ENCODE data around the gene CACNG7. TPM values are rescaled to one million over a fixed set of nuclear protein-coding genes. Genes with fewer than 3 reads are reported as not detected.

The CACNG7 gene
- total and polyA plus RNA-seq, 3 experiments from 2014 or later: not detected

DNA sequence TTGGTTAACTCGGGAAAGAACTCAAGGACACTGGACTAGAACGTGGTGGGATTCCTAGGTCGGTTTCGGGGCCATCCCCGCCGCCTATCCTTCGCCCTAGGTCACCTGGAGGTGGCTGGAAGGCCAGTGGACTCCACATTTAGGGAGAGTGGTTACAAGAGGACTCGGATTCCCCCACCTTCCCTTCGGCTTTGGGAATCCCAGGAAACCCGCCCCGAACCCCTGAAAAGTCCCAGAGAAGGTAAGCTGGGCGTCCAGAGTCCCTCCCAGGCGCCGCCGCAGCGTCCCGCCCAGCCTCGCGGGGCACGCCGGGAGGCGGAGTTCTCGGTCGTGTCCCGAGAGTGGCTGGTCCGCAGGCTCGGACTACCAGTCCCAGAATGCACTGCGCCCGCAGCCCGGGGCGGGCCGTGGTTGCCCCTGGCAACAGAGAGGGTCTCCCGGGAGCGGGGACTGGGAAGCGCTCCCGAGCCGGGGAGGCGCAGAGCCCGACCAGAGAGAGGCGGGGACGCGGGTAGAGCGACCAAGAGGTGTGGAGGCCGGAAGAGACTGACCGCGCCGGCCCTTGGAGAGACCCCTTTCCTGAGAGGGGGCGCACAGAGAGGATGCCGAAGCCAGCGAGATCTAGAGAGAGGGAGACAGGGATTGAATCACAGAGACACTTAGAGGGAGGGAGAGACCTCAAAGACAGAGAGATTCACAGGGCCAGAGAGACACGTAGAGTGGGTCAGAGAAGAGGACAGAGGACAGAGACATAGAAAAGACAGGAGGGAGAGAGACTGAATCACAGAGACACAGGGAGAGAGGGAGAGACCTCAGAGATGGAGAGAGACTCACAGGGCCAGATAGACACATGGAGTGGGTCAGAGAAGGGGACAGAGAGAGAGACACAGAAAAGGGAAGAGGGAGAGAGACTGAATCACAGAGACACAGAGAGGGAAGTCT is 29.7 kb upstream of the CACNG7 start:
- peak overlapping the region; percentile 74 for H3K4me3 ChIP-seq (ENCODE audit: low read length)
- H3K9me3 ChIP-seq (ENCODE audit: low read length): no peaks in the 10 kb centered on the region
- H3K36me3 ChIP-seq (ENCODE audit: insufficient read depth, low read length): peaks cover under 1% of the 10 kb centered on the region
- POLR2A ChIA-PET: interaction anchor here (1.6 kb wide), 1 partner anchor 11 kb away, joined by 14 read pairs; the partner anchor contains the start of gene MYADM
- H3K27me3 ChIP-seq (ENCODE audit: insufficient read depth, low read length, poor library complexity, severe bottlenecking): peaks cover 37% of the 10 kb centered on the region
- H3K27ac ChIP-seq (ENCODE audit: low read depth, low read length): no peak overlapping the region
- DNase-seq: peak; percentile 60 to 86 (median 73)
- H3K4me3 Mint-ChIP-seq: peak overlapping the region in 1 of 7 donors; percentile 80
- peaks cover 7 to 20% (median 10%) of the 10 kb centered on the region in 3 donors for H3K36me3 Mint-ChIP-seq
- H3K4me1 Mint-ChIP-seq: peaks cover 49 to 56% (median 53%) of the 10 kb centered on the region in 3 donors
- CTCF ChIA-PET: interaction anchor here (1.0 to 2.0 kb wide), 2 partner anchors 9 to 12 kb away, joined by 3 to 7 read pairs; partner anchors contain the start of gene MYADM
- peaks cover 17 to 21% of the 10 kb centered on the region in 2 donors for H3K27me3 Mint-ChIP-seq
- peaks cover 70% of the 10 kb centered on the region for H3K4me1 ChIP-seq (ENCODE audit: insufficient read depth, low read length)
- H3K9me3 Mint-ChIP-seq: no peaks in the 10 kb centered on the region
- H3K27ac Mint-ChIP-seq: peak overlapping the region in 2 of 8 donors; percentile 19 to 43

DNA sequence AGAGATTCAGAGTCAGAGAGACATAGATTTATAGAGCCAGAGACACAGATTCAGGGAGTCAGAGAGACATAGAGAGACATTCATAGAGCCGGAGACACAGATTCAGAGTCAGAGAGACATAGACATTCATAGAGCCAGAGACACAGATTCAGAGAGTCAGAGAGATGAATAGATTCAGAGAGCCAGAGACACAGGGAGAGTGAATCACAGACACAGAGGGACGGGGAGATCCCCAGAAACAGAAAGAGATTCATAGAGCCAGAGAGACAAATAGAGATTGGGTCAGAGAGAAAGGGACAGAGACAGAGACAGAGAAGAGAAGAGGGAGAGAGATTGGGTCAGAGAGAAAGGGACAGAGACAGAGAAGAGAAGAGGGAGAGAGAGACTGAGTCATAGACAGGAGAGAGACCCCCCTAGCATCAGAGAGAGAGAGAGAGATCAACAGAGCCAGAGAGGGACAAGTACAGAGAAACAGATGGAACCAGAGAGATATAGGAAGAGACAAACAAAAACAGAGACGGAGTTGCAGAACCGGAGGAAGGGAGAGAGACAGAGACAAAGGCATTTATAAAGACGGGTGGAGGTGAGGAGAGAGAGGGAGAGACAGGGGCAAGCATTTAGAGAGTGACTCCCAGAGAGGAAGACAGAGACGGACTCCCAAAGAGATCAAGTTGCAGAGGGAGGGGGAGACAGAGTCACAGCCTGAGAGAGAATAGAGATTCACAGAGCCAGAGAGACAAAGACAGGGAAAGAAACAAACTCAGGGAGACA is 28.2 kb upstream of the CACNG7 start:
- H3K4me1 Mint-ChIP-seq: peaks cover 35 to 44% (median 38%) of the 10 kb centered on the region in 3 donors
- Histone ChIP-seq H3K27ac (ENCODE audit: low read depth, low read length) (no peak overlapping the region), H3K4me3 (ENCODE audit: low read length) (peak overlapping the region; percentile 16), H3K27me3 (ENCODE audit: insufficient read depth, low read length, poor library complexity, severe bottlenecking) (peaks cover 37% of the 10 kb centered on the region), H3K9me3 (ENCODE audit: low read length) (no peaks in the 10 kb centered on the region), H3K4me1 (ENCODE audit: insufficient read depth, low read length) (peaks cover 55% of the 10 kb centered on the region), H3K36me3 (ENCODE audit: insufficient read depth, low read length) (no peaks in the 10 kb centered on the region)
- H3K36me3 Mint-ChIP-seq: peaks cover under 1 to 9% (median 5%) of the 10 kb centered on the region in 3 donors
- H3K9me3 Mint-ChIP-seq: no peaks in the 10 kb centered on the region
- POLR2A ChIA-PET: no interaction called here
- no peak overlapping the region for H3K4me3 Mint-ChIP-seq
- H3K27me3 Mint-ChIP-seq: peaks cover 23 to 28% of the 10 kb centered on the region in 2 donors
- no peak overlapping the region for H3K27ac Mint-ChIP-seq
- CTCF ChIA-PET: interaction anchor here (1.2 to 2.8 kb wide), 6 partner anchors 8 to 143 kb away, joined by 4 to 29 read pairs (median 6); partner anchors contain the start of gene MYADM
- DNase-seq: no peak

- H3K4me3 Mint-ChIP-seq: peak within 1 kb of the TSS in 6 of 7 donors; percentile 16 to 79 (median 51)
- DNase-seq: peak; percentile 59 to 83 (median 69)
- no peak within 1 kb of the TSS for H3K27ac ChIP-seq (ENCODE audit: low read depth, low read length)
- H3K27me3 ChIP-seq (ENCODE audit: insufficient read depth, low read length, poor library complexity, severe bottlenecking): peaks cover 37% of the 10 kb centered on the region
- H3K9me3 ChIP-seq (ENCODE audit: low read length): no peaks in the 10 kb centered on the region
- no peaks in the 10 kb centered on the region for H3K36me3 ChIP-seq (ENCODE audit: insufficient read depth, low read length)
- ChIA-PET CTCF (interaction anchor here (0.7 to 2.8 kb wide), 13 partner anchors 7 to 145 kb away, joined by 3 to 29 read pairs (median 4); partner anchors contain the start of gene MYADM), POLR2A (interaction anchor here (0.7 to 0.8 kb wide), 2 partner anchors 9 to 14 kb away, joined by 3 read pairs; partner anchors contain the start of gene MYADM)
- H3K27me3 Mint-ChIP-seq: peaks cover 23 to 28% of the 10 kb centered on the region in 2 donors
- peaks cover 28 to 35% (median 30%) of the 10 kb centered on the region in 3 donors for H3K4me1 Mint-ChIP-seq
- peak within 1 kb of the TSS; percentile 16 for H3K4me3 ChIP-seq (ENCODE audit: low read length)
- H3K4me1 ChIP-seq (ENCODE audit: insufficient read depth, low read length): peaks cover 49% of the 10 kb centered on the region
- no peaks in the 10 kb centered on the region for H3K9me3 Mint-ChIP-seq
- peaks cover 0 to 3% (median 3%) of the 10 kb centered on the region in 3 donors for H3K36me3 Mint-ChIP-seq
- H3K27ac Mint-ChIP-seq: peak within 1 kb of the TSS in 2 of 8 donors; percentile 12 to 44
Measured at GRCh38 chr19:53881482-53882390, 27.3 kb upstream of the CACNG7 start, which contains the start of gene PRKCG. PRKCG (plus strand) TSS chr19:53882197; CDS start chr19:53882495, 298 bp downstream.

DNA sequence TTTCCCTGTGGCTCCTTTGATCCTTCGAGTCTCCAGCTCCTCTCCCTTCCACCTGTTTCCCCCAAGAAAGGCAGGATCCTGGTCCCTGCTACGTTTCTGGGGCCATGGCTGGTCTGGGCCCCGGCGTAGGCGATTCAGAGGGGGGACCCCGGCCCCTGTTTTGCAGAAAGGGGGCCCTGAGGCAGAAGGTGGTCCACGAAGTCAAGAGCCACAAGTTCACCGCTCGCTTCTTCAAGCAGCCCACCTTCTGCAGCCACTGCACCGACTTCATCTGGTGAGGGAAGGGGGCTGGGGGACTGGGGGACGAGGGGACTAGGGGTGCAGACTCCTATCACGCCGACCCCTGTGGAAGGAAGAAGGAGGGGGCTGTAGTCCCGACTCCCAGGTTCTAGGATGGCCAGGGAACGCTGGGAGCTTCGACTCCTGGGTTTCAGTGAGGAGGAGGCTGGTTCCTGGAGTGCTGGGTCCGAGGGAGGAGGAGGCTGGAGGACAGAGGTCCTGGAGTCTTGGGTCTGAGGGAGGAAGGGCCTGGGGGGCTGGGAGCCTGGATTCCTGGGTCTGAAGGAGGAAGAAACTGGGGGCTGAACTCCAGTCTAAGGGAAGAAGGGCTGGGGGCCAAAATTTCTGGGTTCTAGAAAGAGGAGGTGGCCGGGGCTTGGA is 26.6 kb upstream of the CACNG7 start:
- Mint-ChIP-seq H3K27me3 (peaks cover 23 to 25% of the 10 kb centered on the region in 2 donors), H3K4me1 (peaks cover 20 to 27% (median 22%) of the 10 kb centered on the region in 3 donors), H3K4me3 (peak overlapping the region in 6 of 7 donors; percentile 16 to 79 (median 51)), H3K27ac (peak overlapping the region in 2 of 8 donors; percentile 12 to 44), H3K9me3 (no peaks in the 10 kb centered on the region), H3K36me3 (peaks cover 0 to 3% (median 0%) of the 10 kb centered on the region in 3 donors)
- H3K36me3 ChIP-seq (ENCODE audit: insufficient read depth, low read length): no peaks in the 10 kb centered on the region
- H3K4me3 ChIP-seq (ENCODE audit: low read length): no peak overlapping the region
- ChIA-PET CTCF (interaction anchor here (0.7 to 2.8 kb wide), 15 partner anchors 8 to 144 kb away, joined by 3 to 29 read pairs (median 4); partner anchors contain the start of gene MYADM), POLR2A (interaction anchor here (0.7 to 0.8 kb wide), 2 partner anchors 10 to 15 kb away, joined by 3 read pairs; partner anchors contain the start of gene MYADM)
- peaks cover 37% of the 10 kb centered on the region for H3K27me3 ChIP-seq (ENCODE audit: insufficient read depth, low read length, poor library complexity, severe bottlenecking)
- no peaks in the 10 kb centered on the region for H3K9me3 ChIP-seq (ENCODE audit: low read length)
- peaks cover 41% of the 10 kb centered on the region for H3K4me1 ChIP-seq (ENCODE audit: insufficient read depth, low read length)
- no peak overlapping the region for H3K27ac ChIP-seq (ENCODE audit: low read depth, low read length)
- DNase-seq: no peak

DNA sequence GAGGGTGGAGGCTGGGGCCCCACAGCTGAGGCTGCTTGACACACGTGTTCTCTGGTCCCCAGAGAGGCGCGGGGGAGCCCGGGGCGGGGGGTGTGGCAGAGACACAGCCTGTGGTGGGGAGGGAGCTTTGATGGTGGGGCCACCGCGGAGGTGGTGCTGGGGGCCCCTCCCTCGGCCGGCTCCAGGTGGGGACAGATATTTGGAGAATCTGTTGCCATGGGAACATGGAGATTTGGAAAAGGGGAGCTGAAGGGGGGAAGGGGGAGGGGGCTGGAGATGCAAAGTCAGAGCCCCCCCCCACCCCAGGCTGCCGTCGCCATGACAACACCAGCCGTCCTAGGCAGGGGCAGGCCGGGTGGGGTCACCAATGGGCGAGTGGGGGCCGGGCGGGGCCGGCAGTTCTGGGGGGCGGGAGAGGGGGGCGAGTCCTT is 25.8 kb upstream of the CACNG7 start:
- H3K27ac ChIP-seq (ENCODE audit: low read depth, low read length): no peak overlapping the region
- Mint-ChIP-seq H3K36me3 (peaks cover 0 to 3% (median 0%) of the 10 kb centered on the region in 3 donors), H3K4me3 (peak overlapping the region in 4 of 7 donors; percentile 30 to 87 (median 64)), H3K27me3 (peaks cover 23 to 29% of the 10 kb centered on the region in 2 donors), H3K9me3 (no peaks in the 10 kb centered on the region), H3K27ac (peak overlapping the region in 1 of 8 donors; percentile 23), H3K4me1 (peaks cover 15 to 20% (median 15%) of the 10 kb centered on the region in 3 donors)
- CTCF ChIA-PET: interaction anchor here (1.3 to 2.8 kb wide), 5 partner anchors 12 to 142 kb away, joined by 3 to 29 read pairs (median 5); partner anchors contain the start of gene MYADM
- POLR2A ChIA-PET: no interaction called here
- peak in 2 of 5 donors; percentile 58 to 77 for DNase-seq
- H3K9me3 ChIP-seq (ENCODE audit: low read length): no peaks in the 10 kb centered on the region
- no peaks in the 10 kb centered on the region for H3K36me3 ChIP-seq (ENCODE audit: insufficient read depth, low read length)
- peaks cover 37% of the 10 kb centered on the region for H3K27me3 ChIP-seq (ENCODE audit: insufficient read depth, low read length, poor library complexity, severe bottlenecking)
- no peak overlapping the region for H3K4me3 ChIP-seq (ENCODE audit: low read length)
- H3K4me1 ChIP-seq (ENCODE audit: insufficient read depth, low read length): peaks cover 35% of the 10 kb centered on the region

- Histone ChIP-seq H3K36me3 (ENCODE audit: insufficient read depth, low read length) (no peaks in the 10 kb centered on the region), H3K4me1 (ENCODE audit: insufficient read depth, low read length) (peaks cover 32% of the 10 kb centered on the region), H3K27ac (ENCODE audit: low read depth, low read length) (no peak overlapping the region), H3K4me3 (ENCODE audit: low read length) (no peak overlapping the region), H3K9me3 (ENCODE audit: low read length) (no peaks in the 10 kb centered on the region), H3K27me3 (ENCODE audit: insufficient read depth, low read length, poor library complexity, severe bottlenecking) (peaks cover 37% of the 10 kb centered on the region)
- H3K4me3 Mint-ChIP-seq: peak overlapping the region in 6 of 7 donors; percentile 1 to 87 (median 51)
- ChIA-PET POLR2A (no interaction called here), CTCF (interaction anchor here (1.3 to 2.8 kb wide), 5 partner anchors 13 to 141 kb away, joined by 3 to 29 read pairs (median 5); partner anchors contain the start of gene MYADM)
- DNase-seq: no peak
- H3K4me1 Mint-ChIP-seq: peaks cover 12 to 20% (median 13%) of the 10 kb centered on the region in 3 donors
- peak overlapping the region in 6 of 8 donors; percentile 23 to 75 (median 52) for H3K27ac Mint-ChIP-seq
- H3K9me3 Mint-ChIP-seq: no peaks in the 10 kb centered on the region
- H3K36me3 Mint-ChIP-seq: peaks cover 0 to 3% (median 0%) of the 10 kb centered on the region in 3 donors
- H3K27me3 Mint-ChIP-seq: peaks cover 23 to 27% of the 10 kb centered on the region in 2 donors
Measured at GRCh38 chr19:53883741-53884140, 25.3 kb upstream of the CACNG7 start.

Measured in CD8-positive, alpha-beta memory T cell (primary cell).